SW480 (cell line): ENCODE results near the gene SMIM38.

Experiments used
- DNase-seq: peaks from one replicate; pipeline ENCODE4 v3.0.0-alpha.2; 2016; ENCODE audit warnings: low spot score

Gene SMIM38

GRCh38 chr11:69155302-69156234 lies at the start of gene SMIM38:
Gene SMIM38, plus strand, starts transcription at chr11:69155935. Its CDS starts 1,912 bp downstream, at chr11:69157847.
- no peak for DNase-seq

GRCh38 chr11:69106031-69106811 lies 49.5 kb upstream of the SMIM38 start:
- DNase-seq = no peak

- DNase-seq = no peak
Observed at GRCh38 chr11:69107413-69107812, 48.3 kb upstream of the SMIM38 start.

GRCh38 chr11:69108030-69108429 lies 47.7 kb upstream of the SMIM38 start:
- DNase-seq = no peak

- no peak for DNase-seq
Observed at GRCh38 chr11:69108559-69108958, 47.2 kb upstream of the SMIM38 start.

- DNase-seq = no peak
Observed at GRCh38 chr11:69109101-69109500, 46.6 kb upstream of the SMIM38 start.

- DNase-seq = no peak
Observed at GRCh38 chr11:69110451-69110850, 45.3 kb upstream of the SMIM38 start.

GRCh38 chr11:69111624-69112542 lies 43.9 kb upstream of the SMIM38 start:
- no peak for DNase-seq

GRCh38 chr11:69113226-69113625 lies 42.5 kb upstream of the SMIM38 start:
- no peak for DNase-seq

GRCh38 chr11:69113646-69114340 lies 41.9 kb upstream of the SMIM38 start:
- no peak for DNase-seq

GRCh38 chr11:69114362-69114761 lies 41.4 kb upstream of the SMIM38 start:
- no peak for DNase-seq

- no peak for DNase-seq
Observed at GRCh38 chr11:69114811-69115523, 40.8 kb upstream of the SMIM38 start.

GRCh38 chr11:69115586-69116560 lies 39.9 kb upstream of the SMIM38 start:
- peak; percentile 21 for DNase-seq

- DNase-seq = no peak
Observed at GRCh38 chr11:69116671-69117070, 39.1 kb upstream of the SMIM38 start.

- DNase-seq = no peak
Observed at GRCh38 chr11:69119190-69119589, 36.5 kb upstream of the SMIM38 start.

GRCh38 chr11:69120096-69120875 lies 35.4 kb upstream of the SMIM38 start:
- DNase-seq = no peak

- no peak for DNase-seq
Observed at GRCh38 chr11:69121021-69121420, 34.7 kb upstream of the SMIM38 start.

- no peak for DNase-seq
Observed at GRCh38 chr11:69121621-69122325, 34.0 kb upstream of the SMIM38 start.
